DMS 273 (cell line): Measurements from ENCODE around the gene FHIP1A.

ENCODE experiments used
- DNase-seq: peaks from one replicate; lab custom pipeline; 2025; ENCODE audit not compliant: unreplicated experiment; lab: John Stamatoyannopoulos, UW

FHIP1A gene

DNA sequence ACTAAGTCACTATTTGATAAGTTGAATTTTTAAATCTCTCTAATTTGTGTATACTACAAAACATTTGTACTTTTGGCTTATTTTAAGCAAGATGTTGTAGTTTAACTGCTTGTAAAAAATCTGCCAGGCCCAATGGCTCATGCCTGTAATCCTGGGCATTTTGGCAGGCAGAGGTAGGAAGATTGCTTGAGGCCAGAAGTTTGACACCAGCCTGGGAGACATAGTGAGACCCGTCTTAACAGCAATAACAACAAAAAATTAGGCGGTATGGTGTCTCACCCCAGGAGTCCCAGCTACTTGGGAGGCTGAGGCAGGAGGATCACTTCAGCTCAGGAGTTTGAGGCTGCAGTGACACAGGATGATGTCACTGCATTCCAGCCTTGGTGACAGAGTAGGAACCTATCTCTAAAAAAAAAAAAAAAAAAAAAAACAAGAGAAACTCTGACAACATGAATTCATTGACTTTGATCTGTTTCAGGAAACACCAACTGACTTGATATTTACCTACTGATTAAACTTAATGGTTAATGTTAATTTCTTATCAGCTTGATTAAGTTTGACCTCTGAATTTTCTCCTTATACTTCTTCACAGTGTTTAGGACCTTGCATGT, 8.9 kb downstream of the FHIP1A start:
- no peak for DNase-seq

GRCh38 chr4:151418385-151418784, 9.4 kb downstream of the FHIP1A start:
- DNase-seq, result no peak

DNA sequence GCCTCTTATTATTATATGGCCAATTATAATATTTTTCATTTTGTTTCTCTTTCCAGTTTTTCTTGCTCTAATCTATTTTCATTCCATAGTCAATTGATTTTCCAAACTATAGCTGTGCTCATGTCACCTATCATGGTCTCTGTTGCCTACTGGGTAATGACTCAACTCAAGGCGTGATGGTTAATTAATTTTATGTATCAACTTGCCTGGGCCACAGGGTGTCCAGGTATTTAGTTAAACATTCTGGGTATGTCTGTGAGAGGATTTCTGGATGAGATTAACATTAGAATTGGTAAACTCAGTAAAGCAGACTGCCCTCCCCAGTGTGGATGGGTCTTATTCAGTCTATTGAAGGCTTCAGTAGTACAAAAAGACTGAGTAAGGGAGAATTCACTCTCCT, 9.9 kb downstream of the FHIP1A start:
- no peak for DNase-seq

GRCh38 chr4:151420250-151420807, 11.4 kb downstream of the FHIP1A start:
- DNase-seq, result no peak

DNA sequence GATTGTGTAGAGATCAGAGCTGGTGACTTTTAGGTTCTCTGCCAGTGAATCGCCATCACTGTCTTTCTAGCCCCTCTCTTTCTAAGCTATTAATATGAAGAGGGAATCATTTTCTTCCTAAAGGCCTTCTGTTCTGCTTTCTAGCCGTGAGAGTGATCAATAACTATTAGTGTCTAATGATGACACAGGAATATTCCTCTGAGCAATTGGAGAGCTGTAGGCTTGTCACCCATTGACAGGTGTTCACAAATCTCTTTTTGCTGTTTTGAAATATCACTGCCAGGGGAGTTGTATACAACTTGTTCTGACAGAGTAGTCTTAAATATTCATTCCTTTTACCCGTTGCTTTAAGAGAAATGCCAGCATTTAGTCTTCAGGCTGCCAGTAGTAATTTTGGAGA, 13.9 kb downstream of the FHIP1A start:
- no peak for DNase-seq

DNA sequence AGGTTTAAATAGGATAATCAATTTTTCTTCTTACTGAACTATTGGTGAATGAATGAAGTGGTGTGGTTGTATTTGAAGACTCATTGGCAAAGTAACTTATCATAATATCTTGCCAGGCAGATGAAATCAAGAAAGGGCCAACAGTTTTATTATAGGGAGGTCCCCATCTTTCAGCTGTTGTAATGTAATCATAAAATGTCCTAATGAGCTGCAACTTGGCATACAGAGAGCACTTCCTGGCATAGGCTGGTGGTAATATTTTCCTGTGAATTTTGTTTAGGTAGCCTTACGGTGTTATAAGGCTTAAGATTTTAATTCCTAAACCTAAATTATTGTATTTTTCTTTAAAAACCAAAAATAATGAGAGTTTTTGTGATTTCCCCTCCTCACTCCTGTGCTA, 17.5 kb downstream of the FHIP1A start:
- no peak for DNase-seq

DNA sequence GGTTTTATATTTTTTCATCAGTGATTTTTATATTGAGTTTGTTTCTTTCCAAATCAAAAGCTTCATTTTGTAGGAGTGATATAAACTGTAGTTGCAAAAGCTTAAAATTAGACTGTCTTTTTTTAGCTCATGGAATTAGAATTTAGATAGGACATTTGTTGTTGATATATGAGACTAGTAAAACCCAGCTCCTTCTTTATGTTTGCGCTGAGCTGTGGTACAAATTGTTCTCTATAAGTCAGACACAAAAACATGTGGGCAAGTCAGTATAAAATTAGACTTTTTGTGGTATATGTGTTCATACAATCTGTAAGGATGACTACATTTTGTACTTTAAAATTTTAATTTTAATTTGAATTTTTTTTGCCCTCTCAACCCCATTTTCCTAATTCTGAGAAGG, 18.3 kb downstream of the FHIP1A start:
- no peak for DNase-seq

- no peak for DNase-seq
Measured at GRCh38 chr4:151428346-151428745, 19.4 kb downstream of the FHIP1A start.

DNA sequence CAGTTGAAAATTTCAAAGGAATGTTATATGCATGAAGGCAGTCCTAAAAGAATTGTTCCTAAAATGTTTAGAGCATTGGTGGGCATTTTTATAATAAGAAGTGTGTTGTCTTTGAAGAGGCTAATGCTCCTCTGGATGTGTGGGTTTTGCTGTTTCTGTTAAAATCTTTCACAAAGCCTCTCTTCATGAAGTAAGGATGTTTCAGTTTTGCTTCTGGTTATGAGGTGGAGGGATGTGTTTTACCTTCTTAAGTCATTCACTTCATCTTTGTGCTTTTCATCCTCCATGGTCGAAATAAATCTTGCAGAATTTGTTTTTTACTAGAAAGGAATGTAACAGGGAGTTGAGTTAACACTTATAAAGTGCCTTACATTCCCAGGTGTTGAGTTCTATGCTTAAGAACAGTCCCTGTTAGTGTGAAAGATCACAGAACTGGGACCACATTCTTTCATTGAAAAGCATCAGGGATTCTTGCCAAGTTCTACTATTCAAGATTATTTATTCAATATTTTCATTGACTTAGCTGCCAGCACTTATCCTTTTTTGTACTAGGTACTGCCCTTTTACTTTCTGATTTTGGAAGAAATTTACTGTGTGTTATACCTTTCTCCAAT, 21.1 kb downstream of the FHIP1A start:
- no peak for DNase-seq

- no peak for DNase-seq
Measured at GRCh38 chr4:151430740-151431457, 21.9 kb downstream of the FHIP1A start.

- no peak for DNase-seq
Measured at GRCh38 chr4:151431728-151432127, 22.8 kb downstream of the FHIP1A start.

DNA sequence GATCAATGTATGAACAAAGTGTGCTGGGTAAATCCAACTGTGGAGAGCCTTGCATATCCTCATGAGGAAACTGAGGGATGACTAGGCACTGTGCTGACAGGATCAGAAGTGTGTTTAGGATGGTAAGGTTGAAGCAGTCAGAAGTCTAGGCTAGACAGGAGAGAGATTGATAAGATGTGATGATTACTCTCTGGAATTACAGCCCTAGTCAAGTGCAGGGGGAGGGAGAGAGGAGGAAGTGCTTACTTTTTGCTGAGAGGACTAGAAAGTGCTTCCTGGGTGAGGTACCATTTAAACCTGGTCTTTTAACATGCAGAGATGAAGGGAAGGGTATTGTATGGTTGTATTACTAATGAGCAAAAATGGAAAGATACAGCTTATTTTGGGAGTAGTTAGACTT, 23.7 kb downstream of the FHIP1A start:
- DNase-seq, result no peak

DNA sequence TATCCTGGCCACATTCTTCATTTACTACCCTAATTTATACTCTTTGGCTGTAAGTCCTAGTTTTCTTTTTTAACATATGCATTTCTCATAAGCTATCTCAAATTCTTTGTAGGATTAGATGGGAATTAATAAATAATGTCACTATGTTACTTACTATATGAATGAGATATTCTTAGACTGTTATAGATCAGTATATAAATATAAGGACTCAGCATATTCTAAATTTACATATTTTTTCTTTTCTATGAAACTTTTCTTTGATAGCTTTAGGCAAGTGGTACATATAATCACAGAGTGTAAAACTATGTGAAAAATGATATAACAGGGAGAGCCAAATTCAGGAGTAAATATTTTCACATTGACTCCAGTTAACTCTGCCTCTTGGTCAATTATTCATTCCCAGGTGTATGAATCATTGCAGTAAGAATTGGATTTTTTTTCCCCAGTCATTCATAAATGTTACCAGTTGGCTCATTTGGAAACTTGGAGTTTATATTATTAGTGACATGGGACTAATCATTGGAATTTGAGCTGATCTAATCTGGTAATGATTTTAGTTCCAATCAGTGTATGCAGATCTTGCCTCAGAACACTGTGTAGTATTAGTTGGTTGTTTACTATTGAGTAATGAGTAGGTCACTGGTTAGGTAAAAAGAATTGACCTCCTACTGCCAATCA, 25.3 kb downstream of the FHIP1A start:
- DNase-seq, result no peak

GRCh38 chr4:151436093-151436518, 27.1 kb downstream of the FHIP1A start:
- DNase-seq, result no peak

- no peak for DNase-seq
Measured at GRCh38 chr4:151437505-151437904, 28.5 kb downstream of the FHIP1A start.

DNA sequence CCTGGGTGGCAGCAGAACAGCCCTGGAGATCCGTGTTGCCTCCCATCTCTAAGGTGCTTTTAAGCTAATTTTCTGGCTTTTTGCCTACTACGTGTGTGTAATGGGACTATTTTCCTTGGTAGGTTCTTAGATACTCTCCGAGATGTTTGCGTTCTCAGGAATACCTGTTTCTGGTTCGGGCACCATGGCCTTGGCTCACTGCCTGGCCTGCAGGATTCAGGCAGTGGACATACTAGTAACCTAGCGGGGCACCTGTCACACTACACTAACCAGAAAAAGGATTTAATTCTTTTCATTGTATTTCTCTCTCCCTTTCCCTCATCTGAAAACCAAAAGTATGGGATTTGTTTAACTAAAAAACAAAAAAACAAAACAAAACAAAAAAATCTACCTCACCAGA, 29.2 kb downstream of the FHIP1A start:
- no peak for DNase-seq

DNA sequence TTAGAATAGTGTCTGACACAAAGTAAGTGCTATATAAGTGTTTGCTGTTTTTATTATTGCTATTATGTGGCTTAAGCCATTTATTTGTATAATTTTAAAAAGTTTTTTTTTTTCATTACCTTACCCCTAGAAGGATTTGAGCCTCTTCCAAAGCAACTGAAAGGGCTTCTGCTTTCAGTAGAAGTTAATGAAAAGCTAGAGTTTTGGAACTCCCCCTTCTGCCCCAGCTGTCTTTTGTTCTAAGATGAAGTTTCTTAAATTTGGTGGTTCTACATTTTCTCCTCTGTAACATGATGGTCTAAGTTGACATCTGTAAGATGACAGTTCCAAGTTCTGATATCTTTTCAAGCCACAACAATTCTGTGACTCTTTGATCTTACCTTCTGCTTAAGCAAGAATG, 30.3 kb downstream of the FHIP1A start:
- DNase-seq, result no peak

DNA sequence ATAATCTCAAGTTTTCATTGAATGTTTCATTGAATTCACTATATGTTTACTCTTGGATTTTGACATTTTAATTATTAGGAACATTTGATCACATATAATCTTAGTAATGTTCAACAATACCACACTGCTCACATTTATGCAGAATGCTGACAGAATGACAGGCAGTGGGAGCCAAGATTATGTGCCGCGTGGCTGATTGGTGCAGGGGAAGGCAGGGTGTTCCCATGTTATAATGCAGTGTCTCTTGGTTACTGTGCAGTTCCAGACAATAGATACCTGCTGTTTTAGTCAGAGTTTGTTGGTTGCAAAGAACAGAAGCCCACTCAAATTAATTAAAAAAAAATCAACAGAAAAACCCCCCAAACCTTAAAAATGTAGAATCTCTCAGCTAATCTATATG, 33.0 kb downstream of the FHIP1A start:
- DNase-seq, result no peak

- no peak for DNase-seq
Measured at GRCh38 chr4:151443247-151443646, 34.3 kb downstream of the FHIP1A start.

GRCh38 chr4:151443752-151444151, 34.8 kb downstream of the FHIP1A start:
- no peak for DNase-seq

GRCh38 chr4:151446208-151446607, 37.2 kb downstream of the FHIP1A start:
- DNase-seq, result no peak

- no peak for DNase-seq
Measured at GRCh38 chr4:151454513-151454912, 45.5 kb downstream of the FHIP1A start.
